Hippocampal formation (tissue), 2 donors: ENCODE results near the gene RAB6B.

ENCODE experiments used
- DNase-seq, 2 donors: peaks; one replicate each; lab custom pipeline; 2025; lab: John Stamatoyannopoulos, UW

RAB6B gene

DNA sequence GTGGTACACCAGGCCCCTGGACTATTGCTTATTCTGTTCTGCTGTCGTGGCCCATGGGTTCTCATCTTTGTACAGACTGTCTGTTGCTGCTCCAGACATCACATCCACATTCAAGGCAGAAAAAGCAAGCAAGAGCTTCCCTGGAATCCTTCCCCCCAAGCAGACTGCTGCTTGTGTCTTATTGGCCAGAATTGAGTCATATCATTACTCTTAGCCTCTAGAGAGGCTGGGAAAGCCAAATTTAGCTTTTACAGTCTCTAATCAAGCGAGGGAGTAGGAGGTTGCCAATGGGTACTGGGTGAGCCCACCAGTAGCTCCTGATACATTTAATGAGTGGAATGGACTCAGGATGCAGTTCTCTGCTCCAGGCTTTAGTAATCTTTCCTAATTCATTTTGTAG is 39.4 kb downstream of the RAB6B start:
- no peak for DNase-seq

DNA sequence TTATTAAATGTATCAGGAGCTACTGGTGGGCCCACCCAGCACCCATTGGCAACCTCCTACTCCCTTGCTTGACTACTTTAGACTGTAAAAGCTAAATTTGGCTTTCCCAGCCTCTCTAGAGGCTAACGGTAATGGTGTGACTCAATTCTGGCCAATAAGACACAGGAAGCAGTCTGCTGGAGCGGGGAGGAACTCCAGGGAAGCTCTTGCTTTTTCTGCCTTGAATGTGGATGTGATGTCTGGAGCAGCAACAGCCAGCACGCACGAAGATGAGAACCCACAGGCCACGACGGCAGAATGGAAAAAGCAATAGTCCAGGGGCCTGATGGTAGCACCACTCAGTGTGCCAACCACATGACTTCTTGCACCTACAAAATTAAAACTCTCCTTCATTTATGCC is 39.9 kb downstream of the RAB6B start:
- no peak for DNase-seq

DNA sequence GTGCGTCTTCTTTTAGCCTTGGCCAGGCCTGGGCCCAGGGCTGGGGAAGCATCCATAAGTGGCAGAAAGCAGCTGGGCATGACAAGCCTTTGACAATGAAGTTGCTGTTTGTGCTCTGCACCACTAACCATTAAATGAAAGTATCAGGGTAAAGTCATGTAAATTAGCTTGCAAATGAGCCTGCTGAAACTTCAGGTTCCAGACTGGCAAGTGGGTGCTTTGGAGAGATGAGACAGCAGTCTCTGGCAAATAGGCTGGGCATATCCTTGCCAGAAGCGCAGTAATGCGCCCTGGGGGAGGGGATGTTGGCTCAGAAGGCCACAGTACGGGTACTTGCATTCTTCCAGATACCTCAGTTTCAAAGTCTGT is 40.7 kb downstream of the RAB6B start:
- peak; percentile 31 to 55 for DNase-seq

DNA sequence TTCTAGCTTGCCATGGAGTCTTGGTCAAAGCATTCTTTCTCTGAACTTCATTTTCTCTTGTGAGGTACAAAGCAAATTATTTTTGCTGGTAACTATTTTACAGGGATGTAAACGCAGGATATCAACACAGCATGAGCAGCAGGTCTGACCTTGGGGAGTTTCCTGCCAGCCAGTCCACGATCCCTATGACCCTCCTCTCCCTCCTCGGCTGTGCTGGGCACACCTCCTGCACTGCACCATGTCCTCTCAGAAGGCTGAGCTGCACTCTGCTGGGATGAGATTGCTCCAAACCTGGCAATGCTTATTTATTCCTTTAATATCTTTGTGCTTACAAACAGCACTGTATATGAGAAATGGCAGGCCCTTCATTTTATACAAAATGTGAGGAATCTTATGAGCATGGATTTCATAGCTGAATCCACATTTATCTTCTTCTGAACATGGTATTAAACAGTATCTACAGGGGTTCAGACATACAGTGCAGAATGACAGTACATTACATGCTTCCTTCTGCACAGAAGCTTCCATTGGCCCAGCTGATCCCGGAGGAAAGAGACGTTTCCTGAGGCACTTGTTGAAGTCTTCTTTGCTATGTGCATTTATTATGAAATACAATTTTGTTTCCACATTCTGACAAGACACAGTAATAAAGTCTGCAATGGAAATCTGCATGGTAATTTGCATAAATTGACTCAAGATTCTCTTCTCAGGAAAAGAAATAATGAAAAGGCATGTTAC is 41.2 kb downstream of the RAB6B start:
- DNase-seq: no peak

DNA sequence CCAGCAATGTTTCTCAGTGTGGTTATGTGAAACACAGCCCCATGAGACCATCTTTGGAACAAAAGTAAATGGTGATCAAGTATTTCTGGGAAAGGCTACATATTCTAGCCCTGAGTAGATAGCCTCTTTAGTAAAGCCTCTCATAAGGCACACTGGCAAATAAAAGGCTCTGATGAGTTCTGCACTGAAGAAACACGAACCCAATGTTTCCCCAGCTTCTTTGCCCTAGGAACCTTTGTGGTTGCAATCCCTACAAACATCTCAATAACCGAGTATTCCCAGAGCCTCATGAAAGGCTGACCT is 41.8 kb downstream of the RAB6B start:
- no peak for DNase-seq

DNA sequence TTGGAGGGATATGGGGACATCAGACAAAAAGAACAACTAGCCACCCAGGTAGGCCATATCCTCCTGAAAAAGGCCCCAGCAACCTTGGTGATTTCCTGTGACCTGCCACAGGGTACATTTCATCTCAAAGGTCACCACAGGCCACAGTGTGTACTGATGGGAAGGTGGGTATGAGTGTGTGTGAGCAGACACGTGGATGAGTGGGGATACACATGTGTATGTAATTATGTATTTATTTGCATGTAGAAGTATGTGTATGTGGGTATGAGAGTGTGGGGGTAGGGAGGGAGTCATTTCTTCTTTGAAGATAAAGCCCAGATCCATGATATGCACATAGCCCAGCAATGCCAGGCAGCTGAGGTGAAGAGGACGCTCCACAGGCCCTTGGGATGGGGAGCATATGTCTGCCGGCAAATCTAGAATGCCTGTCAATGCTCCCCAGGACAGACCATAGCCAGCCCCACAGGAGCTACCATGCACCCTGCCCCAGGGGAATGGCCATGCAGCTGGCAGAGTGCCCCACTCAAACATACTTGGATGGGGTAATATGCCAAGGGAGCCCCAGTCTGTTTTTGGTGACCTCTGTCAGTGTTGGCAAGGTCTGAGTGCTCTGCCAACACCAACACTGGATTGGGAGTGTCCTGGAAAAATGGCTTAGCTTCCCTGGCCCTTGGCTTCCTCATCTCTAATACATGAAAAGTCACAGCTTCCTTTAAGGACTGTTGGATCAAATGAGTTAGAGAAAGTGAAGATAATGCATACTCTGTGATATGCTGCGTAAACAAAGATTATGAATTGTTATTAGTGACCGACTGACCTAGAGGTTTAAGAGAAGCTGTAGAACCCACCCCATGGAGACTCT is 42.4 kb downstream of the RAB6B start:
- no peak for DNase-seq

DNA sequence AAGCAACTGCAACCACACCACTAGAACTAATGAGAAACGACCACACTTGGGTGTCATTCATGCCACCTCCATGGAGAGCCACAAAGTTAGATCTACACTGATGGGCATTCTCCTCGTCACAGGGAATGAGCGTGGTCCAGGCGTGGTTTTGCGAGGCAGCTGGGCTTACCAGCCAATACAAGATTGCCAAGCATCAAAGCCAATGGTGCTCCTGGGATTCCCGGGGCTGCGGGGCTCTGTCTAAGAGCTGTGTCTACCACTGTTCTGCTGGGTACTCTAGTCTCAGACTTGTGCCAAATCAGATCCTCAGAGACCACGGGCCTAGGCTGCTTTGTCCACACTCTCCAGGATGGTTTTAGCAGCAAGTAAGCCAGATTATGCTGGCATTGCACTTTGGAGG is 43.8 kb downstream of the RAB6B start:
- DNase-seq: no peak

DNA sequence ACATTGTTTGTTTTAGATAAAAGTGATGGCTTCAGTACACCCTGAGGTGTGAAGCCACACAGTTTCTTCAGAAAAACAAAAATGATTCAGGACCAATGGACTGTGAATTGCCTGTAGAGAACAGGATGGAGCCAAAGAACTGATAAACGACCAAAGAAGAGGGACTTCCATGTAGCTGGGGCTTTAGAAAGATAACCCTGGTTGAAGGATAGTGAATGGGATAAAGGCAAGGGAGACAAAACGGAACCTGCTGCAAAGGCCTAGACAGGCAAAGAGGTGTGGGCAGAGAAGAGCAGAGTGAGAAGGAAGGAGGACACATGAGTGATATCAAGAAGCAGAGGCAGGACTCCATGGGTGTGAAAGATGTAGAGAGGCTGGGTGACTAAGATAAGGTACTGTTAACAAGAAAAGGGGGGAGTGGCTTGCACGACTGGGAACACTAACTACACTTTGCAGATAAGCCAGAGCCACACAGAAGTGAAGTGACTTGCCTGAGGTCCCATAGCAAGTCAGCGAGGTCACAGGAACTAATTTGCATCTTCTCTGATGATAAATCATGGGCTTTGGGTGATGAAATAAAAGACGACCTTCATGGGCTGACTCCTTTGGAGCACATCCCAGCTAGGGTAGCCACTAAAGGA is 44.3 kb downstream of the RAB6B start:
- no peak for DNase-seq

DNA sequence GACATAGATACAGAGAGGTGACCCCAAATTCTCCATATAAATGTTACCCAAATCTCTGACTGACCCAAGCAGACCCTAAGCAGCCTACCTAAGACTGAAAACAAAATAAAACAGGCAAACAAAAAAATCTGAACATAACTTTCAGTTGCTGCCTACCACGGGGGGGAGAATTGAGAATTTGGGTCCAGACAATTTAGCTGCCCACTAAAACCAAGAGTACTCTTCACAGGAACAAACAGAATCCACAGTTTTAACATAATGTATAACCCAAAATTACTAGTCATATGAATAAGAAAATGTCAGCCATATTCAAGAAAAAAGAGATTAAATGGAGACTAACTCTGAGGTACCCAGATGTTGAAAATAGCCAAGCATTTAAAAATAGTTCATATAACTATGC is 45.6 kb downstream of the RAB6B start:
- DNase-seq: no peak

DNA sequence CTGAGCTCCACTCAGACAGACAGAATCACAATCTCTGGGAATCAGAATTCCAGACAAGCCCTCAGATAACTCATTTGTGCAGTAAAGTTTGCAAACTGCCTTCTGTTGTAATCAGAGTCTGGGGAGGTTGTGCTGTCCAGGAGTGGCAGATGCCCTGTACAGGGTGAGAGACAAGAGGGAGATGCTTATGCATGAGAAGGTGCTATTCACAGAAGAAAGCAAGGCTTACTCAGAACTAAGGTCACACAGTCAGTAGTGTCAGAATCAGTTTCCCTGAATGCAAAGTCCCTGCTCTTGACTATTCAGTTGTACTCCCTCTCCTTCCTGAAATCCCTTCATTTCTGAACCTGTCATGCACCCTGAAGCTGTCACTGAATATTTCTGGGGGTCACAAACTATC is 46.3 kb downstream of the RAB6B start:
- DNase-seq: no peak

DNA sequence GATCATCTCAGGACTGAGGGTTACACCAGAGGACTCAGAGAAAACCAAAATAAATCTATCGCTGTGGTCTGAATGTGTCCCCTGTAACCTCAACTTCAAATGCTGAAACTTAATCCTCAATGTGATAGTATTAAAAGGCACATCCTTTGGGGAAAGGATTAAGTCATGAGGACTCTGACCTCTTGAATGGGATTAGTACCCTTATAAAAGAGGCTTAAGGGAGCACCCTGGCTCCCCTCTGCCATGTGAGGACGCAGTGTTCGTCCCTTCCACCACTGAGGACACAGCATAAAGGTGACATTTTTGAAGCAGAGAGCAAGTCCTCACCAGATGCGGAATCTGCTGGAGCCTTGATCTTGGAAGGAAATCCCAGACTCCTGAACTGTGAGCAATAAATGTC is 50.6 kb downstream of the RAB6B start:
- no peak for DNase-seq

DNA sequence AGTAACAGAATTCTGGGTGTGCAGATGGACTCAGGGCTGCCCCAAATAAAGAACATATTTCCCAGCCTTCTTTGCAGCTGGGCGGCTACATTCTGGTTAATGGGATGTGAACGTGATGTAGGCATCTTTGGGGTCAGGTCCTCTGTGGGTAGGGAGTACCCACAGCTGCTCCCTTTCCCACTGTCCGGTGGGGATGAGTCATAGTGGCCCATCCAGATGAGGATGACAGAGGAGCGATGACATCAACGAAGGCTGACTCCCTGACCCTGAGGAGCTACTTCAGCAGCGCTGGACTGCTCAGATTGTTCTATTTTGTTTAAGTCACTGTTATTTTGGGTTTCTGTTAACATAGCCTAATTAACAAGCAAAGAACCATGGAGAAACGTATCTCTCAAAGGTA is 52.0 kb downstream of the RAB6B start:
- no peak for DNase-seq

DNA sequence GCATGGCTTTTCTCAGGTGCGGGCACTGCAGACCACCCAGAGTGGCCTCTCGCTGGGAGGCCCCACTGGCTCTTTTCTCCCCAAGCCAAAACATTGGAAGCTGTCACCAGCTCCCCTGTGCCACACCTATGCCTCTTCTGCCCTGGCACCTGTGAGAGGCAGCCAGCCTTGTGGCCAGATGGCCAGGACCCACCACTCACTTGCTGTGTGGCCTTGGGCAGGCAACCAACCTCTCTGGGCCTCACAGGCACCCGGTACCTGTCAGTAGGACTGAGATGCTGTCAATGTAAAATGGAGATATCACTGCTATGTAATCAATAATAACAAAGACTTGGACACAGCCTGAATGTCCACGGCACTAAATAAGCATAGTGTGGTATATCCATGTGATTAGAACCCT is 53.5 kb downstream of the RAB6B start:
- no peak for DNase-seq

DNA sequence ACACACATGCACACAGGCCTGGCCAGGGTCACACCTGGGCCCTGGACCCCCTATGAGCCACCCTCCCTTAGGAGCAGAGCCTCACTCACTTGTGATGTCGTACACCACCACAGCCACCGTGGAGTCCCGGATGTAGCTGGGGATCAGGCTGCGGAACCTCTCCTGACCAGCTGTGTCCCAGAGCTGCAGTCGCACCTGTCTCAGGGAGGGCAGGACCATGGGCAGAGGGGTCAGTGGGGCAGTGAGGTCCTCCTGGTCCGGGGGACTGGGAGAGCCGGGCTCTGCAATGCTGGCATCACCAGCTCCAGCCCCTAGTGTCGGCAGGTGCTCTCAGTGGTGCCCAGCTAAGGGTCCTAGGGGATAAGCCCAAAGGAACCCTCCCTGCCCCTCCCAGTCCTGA is 54.5 kb downstream of the RAB6B start:
- no peak for DNase-seq

DNA sequence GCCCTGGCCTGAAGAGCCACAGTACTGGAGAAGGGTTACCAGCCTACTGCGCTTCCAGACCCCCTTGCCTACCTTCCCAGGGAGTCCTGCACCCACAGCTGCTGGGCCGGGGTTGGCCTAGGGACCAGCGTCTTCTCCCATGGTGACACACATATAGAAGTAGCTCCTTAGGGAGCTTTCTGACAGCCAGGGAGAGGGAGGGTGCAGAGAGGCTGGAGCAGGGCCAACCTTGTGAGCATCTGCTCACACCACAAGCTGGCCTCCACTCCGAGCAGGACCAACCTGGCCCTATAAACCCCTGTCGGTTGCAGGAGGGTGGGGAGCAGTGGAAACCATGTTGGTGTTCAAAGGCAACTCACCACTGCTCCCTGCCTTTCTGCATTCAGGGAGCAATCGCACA is 54.9 kb downstream of the RAB6B start:
- DNase-seq: no peak

DNA sequence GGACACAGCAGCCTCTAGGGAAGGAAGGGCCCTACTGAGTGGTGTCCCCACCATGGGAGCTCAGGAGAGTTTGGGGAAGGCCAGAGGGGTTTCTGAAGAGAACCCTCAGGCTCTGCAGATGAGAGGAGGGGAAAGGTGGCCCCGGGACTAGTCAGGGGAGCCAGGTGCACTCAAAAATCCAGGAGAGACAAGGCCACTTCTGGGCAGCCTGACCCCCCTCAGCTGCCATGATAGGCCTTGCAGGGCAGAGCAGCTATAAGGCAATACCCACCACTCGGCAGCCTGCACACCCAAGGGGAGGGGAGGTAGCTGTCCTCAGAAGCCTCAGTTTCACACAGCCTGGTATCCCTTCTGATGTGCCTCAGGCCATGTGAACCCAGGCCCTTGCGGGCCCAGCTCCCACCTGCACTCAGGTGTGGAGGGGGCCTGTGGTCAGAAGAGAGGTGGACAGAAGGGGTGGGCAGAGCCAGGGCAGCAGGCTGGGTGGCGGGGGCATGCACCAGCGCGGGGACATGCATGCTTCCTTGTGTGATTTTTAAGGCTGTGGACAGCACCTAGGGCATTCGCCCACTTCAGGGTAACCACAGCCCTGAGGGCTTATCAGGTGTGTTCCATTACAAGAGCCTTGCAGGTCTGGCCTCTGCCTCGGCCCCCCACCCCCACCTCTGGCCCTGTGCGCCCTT is 55.5 kb downstream of the RAB6B start:
- DNase-seq: no peak

DNA sequence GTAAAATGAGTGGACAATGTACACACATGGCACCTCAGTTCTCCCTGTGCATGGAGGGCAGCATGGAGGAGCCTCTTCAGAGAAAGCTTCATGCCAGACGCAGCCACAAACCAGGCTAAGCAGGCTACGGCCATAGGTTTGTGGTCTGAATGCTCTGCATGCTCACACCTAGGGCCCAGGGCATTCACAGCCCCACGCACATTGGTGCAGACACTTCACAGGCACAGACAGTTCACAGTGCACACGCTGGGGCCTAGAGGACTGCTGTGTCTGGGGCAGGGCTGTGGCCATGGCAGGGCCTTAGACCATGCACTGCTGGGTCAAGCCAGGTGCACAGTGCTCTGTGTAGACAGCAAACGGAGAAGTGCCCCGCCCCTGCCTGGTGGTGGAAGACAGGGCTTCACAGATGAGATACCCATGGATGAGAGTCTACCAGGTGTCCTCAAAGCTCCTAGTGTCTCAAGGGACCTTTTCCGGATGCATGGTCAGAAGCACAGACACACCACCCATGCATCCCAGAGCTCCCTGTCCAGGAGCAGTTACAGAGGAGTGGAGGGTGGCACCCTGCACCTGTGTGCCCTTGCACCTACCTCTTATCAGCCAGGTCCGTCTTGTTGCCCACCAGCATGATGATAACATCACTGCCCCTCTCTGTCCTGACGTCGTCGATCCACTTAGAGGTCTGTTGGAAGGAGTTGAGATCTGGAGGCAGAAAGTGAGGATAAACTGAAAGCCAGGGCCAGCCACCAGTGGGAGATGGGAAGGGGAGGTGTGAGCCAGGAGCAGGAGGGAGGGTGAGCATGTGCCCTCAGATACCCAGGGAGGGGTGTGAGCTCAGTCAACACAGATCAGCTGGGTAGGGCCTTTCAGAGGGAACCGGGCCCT is 56.5 kb downstream of the RAB6B start:
- DNase-seq: no peak

DNA sequence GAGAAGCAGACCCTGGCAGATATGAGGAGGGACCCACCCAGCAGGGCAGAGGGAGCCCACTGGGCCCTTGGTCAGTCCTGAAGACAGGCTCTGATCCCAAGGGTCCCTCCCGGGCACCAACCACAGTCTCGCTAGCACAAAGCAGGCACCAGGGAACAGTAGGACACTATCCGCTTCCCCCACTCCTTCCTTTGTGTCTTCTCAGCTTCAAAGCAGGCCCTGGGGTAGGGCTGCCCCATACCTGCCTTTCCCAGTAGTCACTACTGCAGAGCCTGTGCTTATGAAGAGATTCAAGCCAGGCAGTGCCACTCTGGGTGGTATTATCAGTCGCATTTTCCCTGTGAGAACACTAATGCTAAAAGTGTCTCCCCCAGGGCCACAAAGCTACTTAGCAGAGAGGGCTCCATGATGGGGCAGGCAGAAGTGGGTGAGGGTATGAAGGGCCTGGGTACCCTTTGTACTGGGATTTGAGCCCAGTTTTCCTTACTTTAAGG is 57.3 kb downstream of the RAB6B start:
- DNase-seq: no peak

DNA sequence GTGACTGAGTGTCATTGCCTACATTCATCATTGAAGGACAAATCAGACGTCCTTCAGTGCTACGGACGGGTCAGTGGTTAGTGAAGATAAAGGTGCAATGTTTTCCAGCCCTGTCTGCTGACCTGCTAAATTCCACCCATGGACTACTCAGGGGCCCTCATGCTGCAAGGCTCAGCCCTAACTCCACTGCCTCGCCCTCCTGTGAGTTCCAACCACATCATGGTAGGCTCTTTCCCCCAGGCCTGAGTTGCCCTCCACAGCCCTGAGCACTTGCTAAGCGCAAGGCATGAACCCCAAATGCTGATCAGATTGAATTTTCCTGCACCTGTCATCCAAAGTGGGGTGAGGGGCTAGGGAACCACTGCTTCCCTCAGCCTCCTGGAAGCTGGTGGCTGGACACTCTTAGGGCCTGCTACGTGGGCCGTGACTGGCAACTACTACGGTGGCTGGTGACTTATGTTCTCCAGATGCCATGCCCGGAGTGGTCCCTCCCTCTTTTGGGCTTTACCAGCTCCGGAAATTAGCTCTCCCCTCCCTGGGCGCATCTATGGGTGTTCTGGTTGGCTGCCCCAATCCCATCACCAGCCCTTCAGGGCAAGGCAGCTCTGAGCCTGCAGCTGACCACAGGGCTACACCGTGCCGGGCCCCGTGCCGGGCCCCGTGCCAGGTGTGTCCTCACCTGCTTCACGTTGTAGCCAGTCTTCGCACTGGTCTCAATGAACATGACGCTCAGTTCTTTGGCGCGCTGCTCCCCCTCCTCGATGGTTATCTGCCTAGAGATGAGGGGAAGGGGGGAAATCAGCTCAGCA is 58.0 kb downstream of the RAB6B start:
- no peak for DNase-seq

DNA sequence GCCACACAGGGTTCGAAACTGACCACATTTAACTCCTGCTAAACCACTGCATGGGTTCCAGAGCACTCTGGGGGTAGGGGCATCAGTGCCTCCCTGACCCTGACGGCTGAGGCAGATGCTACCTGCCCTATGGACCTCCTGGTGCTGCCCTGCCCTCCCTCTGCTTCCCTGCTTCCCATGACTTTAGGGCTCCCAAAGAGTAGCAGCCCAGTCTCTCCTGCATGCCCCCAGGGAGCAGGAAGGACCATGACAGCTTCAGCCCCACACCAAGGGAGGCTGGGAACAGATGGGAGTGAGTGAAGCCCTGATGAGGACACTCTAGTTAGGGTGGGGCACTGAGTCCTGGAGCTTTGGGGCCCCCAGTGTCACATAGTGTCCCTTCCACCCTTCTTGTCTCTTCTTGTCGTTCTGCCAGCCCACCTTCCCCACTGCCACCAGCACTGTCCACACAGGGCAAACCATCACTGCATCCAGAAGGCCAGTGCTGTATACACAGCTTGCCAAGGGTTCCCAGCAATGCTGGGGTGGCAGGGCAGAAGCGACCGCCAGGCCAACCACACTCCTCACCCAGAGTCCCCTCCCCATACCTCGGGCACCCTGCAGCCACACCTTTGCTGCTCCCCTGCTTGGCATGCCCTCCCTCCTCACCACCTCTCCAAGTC is 59.1 kb downstream of the RAB6B start:
- DNase-seq: no peak
